Endothelial cell of umbilical vein (primary cell): Measurements from ENCODE around the gene PLAC1. TPM values are rescaled to one million over a fixed set of nuclear protein-coding genes. Genes with fewer than 3 reads are reported as not detected.

Experiments
- BruUV-seq: library from RNA; stranded (reverse); fragments of 400-500 nt; replicated peaks from 2 replicates; lab custom pipeline; 2021; lab: Mats Ljungman, UMichigan
- CTCF ChIA-PET: fragments of 300-600, 350-600 bp; sonication (Branson Sonifier 250); formaldehyde crosslinking; loops from one replicate; lab custom pipeline; 2021; ENCODE audit warnings: antibody characterized with exemption, inconsistent platforms; lab: Charles Lee
- POLR2A ChIA-PET: fragments of 300-600, 350-600 bp; sonication (Branson Sonifier 250); formaldehyde crosslinking; loops from one replicate; lab custom pipeline; 2021; ENCODE audit warnings: antibody characterized with exemption, inconsistent platforms; lab: Charles Lee
- DNase-seq: peaks from one replicate; pipeline ENCODE4 v3.0.0-alpha.2; 2011; ENCODE audit warnings: low read depth, low spot score
- FAIRE-seq: peaks from 2 replicates; lab custom pipeline; 2011; peaks lifted over from hg19 to GRCh38; lab: Jason Lieb, UNC
- H2AFZ ChIP-seq: 2 replicates; pipeline ENCODE4 v1.6.0; 2012; ENCODE audit warnings: low read depth, low read length, control low read depth, inconsistent platforms
- H3K27ac ChIP-seq: 2 replicates; pipeline ENCODE4 v1.5.1; 2011; ENCODE audit warnings: low read depth, mild to moderate bottlenecking, control low read depth, low read length, moderate library complexity; ENCODE audit not compliant: insufficient read depth
- H3K27me3 ChIP-seq, 2 experiments: 2 replicates each; pipeline versions ENCODE4 v1.6.0 to v1.6.1; 2011; ENCODE audit warnings: low read length in 2 of 2, mixed read lengths in 1 of 2; ENCODE audit not compliant: control insufficient read depth in 2 of 2, insufficient read depth in 2 of 2
- H3K36me3 ChIP-seq, 2 experiments: 2 replicates in 1 of 2; 3 replicates in 1 of 2; pipeline ENCODE4 v1.5.1; 2011; ENCODE audit warnings: low read length in 2 of 2, mild to moderate bottlenecking in 1 of 2, moderate library complexity in 1 of 2; ENCODE audit not compliant: control insufficient read depth in 2 of 2, insufficient read depth in 2 of 2; ENCODE audit errors: extremely low read depth in 1 of 2
- H3K4me1 ChIP-seq: 3 replicates; pipeline ENCODE4 v1.5.1; 2011; ENCODE audit warnings: mild to moderate bottlenecking, low read length; ENCODE audit not compliant: control insufficient read depth, insufficient read depth; ENCODE audit errors: extremely low read depth
- H3K4me2 ChIP-seq: 2 replicates; pipeline ENCODE4 v1.6.1; 2011; ENCODE audit warnings: low read length, control low read depth, mixed read lengths; ENCODE audit not compliant: insufficient read depth
- H3K4me3 ChIP-seq, 3 experiments: fragments of 200-600 bp in 1 of 3; sonication (generic), shearing (Covaris generic) in 1 of 3; replicated peaks in 1 of 3; 2 replicates each; pipeline ENCODE4 v1.5.1; 2011 to 2016; ENCODE audit warnings: control low read depth in 3 of 3, low read length in 3 of 3, mild to moderate bottlenecking in 2 of 3, inconsistent platforms in 1 of 3, low read depth in 1 of 3, moderate library complexity in 1 of 3; ENCODE audit not compliant: insufficient read depth in 1 of 3
- H3K79me2 ChIP-seq: 2 replicates; pipeline ENCODE4 v1.6.0; 2012; ENCODE audit warnings: low read length, inconsistent platforms; ENCODE audit not compliant: control insufficient read depth, insufficient read depth
- H3K9ac ChIP-seq: replicated peaks from 2 replicates; pipeline ENCODE3; 2011; ENCODE audit warnings: low read length, control low read depth; ENCODE audit not compliant: insufficient read depth; ENCODE audit errors: extremely low read depth
- H3K9me1 ChIP-seq: replicated peaks from 3 replicates; pipeline ENCODE4 v1.6.0; 2011; ENCODE audit warnings: mild to moderate bottlenecking, low read length; ENCODE audit not compliant: control insufficient read depth, insufficient read depth; ENCODE audit errors: extremely low read depth
- H3K9me3 ChIP-seq: replicated peaks from 2 replicates; pipeline ENCODE4 v1.5.1; 2012; ENCODE audit warnings: low read length, inconsistent platforms; ENCODE audit not compliant: control insufficient read depth, insufficient read depth
- H4K20me1 ChIP-seq: replicated peaks from 2 replicates; pipeline ENCODE3; 2011; ENCODE audit warnings: mild to moderate bottlenecking, low read length; ENCODE audit not compliant: control insufficient read depth, insufficient read depth; ENCODE audit errors: extremely low read depth
- CTCF ChIP-seq, 2 donors: IDR thresholded peaks; 1 replicate in 1 of 2; 2 replicates in 1 of 2; pipeline ENCODE4 v1.5.1; 2011; ENCODE audit warnings: low read length in 2 of 2, mild to moderate bottlenecking in 2 of 2, moderate library complexity in 2 of 2, control low read depth in 1 of 2, inconsistent platforms in 1 of 2, low read depth in 1 of 2; ENCODE audit not compliant: insufficient read depth in 1 of 2; ENCODE audit errors: extremely low read depth in 1 of 2
- EZH2 ChIP-seq: IDR thresholded peaks from 2 replicates; pipeline ENCODE4 v1.6.1; 2012; ENCODE audit warnings: borderline replicate concordance, low read depth, mild to moderate bottlenecking, moderate library complexity, low read length, inconsistent platforms; ENCODE audit not compliant: severe bottlenecking
- FOS ChIP-seq: IDR thresholded peaks from 2 replicates; pipeline ENCODE4 v1.6.1; 2011; ENCODE audit warnings: mild to moderate bottlenecking, low read length, moderate library complexity, borderline replicate concordance; ENCODE audit not compliant: insufficient read depth
- MAX ChIP-seq: IDR thresholded peaks from 2 replicates; pipeline ENCODE4 v1.6.1; 2011; ENCODE audit not compliant: insufficient read depth, insufficient read length
- POLR2A ChIP-seq: IDR thresholded peaks from 2 replicates; pipeline ENCODE4 v1.6.1; 2012; ENCODE audit warnings: low read depth, mild to moderate bottlenecking, control low read depth, low read length
- dilution Hi-C: fragments of 300-500 bp; cut with MboI; formaldehyde crosslinking; loops from one replicate; pipeline ENCODE4 v1.15.0; 2019; ENCODE audit warnings: low sequenced_read_pairs; ENCODE audit not compliant: extremely low pct_ligation_motif_present
- intact Hi-C: fragments of 100-400 bp; cut with micrococcal nuclease; formaldehyde crosslinking; loops from one replicate; pipeline ENCODE4 v1.10.0; 2022
- polyA plus RNA-seq, 4 experiments: library from polyadenylated mRNA; depleted of rRNA in 3 of 4; stranded (reverse) in 3 of 4; unstranded in 1 of 4; fragments of >200 nt; gene quantifications; 2 replicates each; pipeline versions ENCODE4 v1.2.1 to v1.2.3, GENCODE V29; 2011 to 2012; ENCODE audit warnings: missing spikeins in 1 of 4
- total RNA-seq: library from RNA; stranded (reverse); gene quantifications from 2 replicates; pipeline ENCODE4 v1.2.3, GENCODE V29; 2021

The PLAC1 gene
- total and polyA plus RNA-seq, 2 donors (not counting 3 experiments of a cell fraction or from before 2014, with no cell fraction given), result 0.58 to 2.4 TPM

DNA sequence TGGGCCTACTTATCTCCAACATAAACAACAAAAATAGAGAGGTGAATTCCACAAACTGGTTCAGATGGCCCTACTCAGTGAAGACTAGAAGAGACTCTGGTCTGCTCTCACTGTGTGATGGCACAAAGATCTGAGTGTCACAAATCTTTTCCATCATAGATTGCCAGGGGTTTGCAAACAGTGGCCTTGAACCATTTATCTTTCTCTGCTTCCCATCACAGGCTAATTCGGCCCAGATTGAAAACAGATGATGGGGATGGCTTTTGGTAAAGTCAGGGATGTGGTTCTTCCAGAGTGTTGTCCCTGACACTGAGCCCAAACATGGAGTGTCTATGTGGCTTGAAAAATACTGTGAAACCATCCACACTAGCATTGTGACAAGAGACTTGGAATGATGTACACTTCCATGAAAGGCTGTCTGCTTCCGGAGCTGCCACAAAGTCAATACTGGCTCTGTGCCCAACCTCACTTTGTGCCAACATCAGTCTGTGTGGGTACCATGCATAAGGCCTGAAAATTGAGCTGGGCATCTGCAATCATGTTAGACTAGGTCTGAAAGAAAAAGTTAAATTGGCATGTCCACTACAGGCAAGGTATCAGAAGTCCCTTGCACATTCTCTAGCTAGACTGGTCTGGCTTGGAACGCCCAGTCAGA, 25.2 kb upstream of the PLAC1 start:
- CTCF ChIA-PET, result no interaction called here
- Histone ChIP-seq H3K4me3 (no peak overlapping the region), H3K4me1 (peaks cover 7% of the 10 kb centered on the region), H3K9me1 (no peaks in the 10 kb centered on the region), H3K79me2 (no peaks in the 10 kb centered on the region), H3K4me2 (no peak overlapping the region), H3K9ac (no peak overlapping the region), H4K20me1 (no peaks in the 10 kb centered on the region), H3K9me3 (no peaks in the 10 kb centered on the region), H3K36me3 (no peaks in the 10 kb centered on the region), H3K27ac (no peak overlapping the region), H3K27me3 (no peaks in the 10 kb centered on the region), H2AFZ (no peak overlapping the region)
- intact Hi-C loops, result no loop called here
- no TSS peak for BruUV-seq
- DNase-seq, result no peak
- TF ChIP-seq EZH2 (no peak), POLR2A (no peak), MAX (no peak), FOS (no peak), CTCF (IDR thresholded peaks at IDR 0.05; ENCODE audit: extremely low read depth in 1 of 2, insufficient read depth in 1 of 2, low read depth in 1 of 2, low read length in 2 of 2) (no peak)
- FAIRE-seq, result peak; percentile 31
- dilution Hi-C loops, result no loop called here
- POLR2A ChIA-PET, result no interaction called here
